H9 (cell line): Measurements from ENCODE around the gene DTNB. TPM values are rescaled to one million over a fixed set of nuclear protein-coding genes. Genes with fewer than 3 reads are reported as not detected.

Source experiments
- DNase-seq: peaks from one replicate; pipeline ENCODE4 v3.0.0-alpha.2; 2017
- H2AFZ ChIP-seq: one replicate; pipeline ENCODE4 v1.6.1; 2013; ENCODE audit warnings: mild to moderate bottlenecking, low read length, control low read depth, moderate library complexity
- H2AK5ac ChIP-seq: 2 replicates; pipeline ENCODE4 v1.6.1; 2013; ENCODE audit warnings: low read length, control low read depth, mixed read lengths; ENCODE audit not compliant: insufficient read length
- H2BK120ac ChIP-seq: one replicate; pipeline ENCODE4 v1.6.1; 2013; ENCODE audit warnings: low read depth, mild to moderate bottlenecking, low read length, control low read depth, inconsistent platforms; ENCODE audit not compliant: poor library complexity, severe bottlenecking
- H2BK12ac ChIP-seq: 2 replicates; pipeline ENCODE4 v1.6.1; 2013; ENCODE audit warnings: low read length, control low read depth, mixed read lengths, low read depth; ENCODE audit not compliant: insufficient read length
- H2BK15ac ChIP-seq: 2 replicates; pipeline ENCODE4 v1.6.1; 2013; ENCODE audit warnings: low read depth, low read length, control low read depth
- H2BK20ac ChIP-seq: one replicate; pipeline ENCODE4 v1.6.1; 2013; ENCODE audit warnings: low read depth, mild to moderate bottlenecking, low read length, control low read depth, inconsistent platforms; ENCODE audit not compliant: poor library complexity, severe bottlenecking
- H2BK5ac ChIP-seq: 2 replicates; pipeline ENCODE4 v1.6.1; 2013; ENCODE audit warnings: low read length, control low read depth, mixed read lengths; ENCODE audit not compliant: insufficient read length
- H3K14ac ChIP-seq: 2 replicates; pipeline ENCODE4 v1.6.1; 2013; ENCODE audit warnings: low read length, control low read depth; ENCODE audit not compliant: insufficient read depth
- H3K18ac ChIP-seq: 2 replicates; pipeline ENCODE4 v1.6.1; 2013; ENCODE audit warnings: low read depth, mild to moderate bottlenecking, mixed read lengths, low read length, control low read depth; ENCODE audit not compliant: insufficient read length
- H3K23ac ChIP-seq: 2 replicates; pipeline ENCODE4 v1.6.1; 2013; ENCODE audit warnings: low read length, control low read depth, mixed read lengths, low read depth; ENCODE audit not compliant: insufficient read length
- H3K23me2 ChIP-seq: 2 replicates; pipeline ENCODE4 v1.6.1; 2013; ENCODE audit warnings: low read depth, mild to moderate bottlenecking, mixed read lengths, low read length, control low read depth; ENCODE audit not compliant: insufficient read length, poor library complexity, severe bottlenecking
- H3K27ac ChIP-seq: 2 replicates; pipeline ENCODE4 v1.5.1; 2013; ENCODE audit warnings: low read length, control low read depth, mixed read lengths, low read depth; ENCODE audit not compliant: insufficient read length
- H3K27me3 ChIP-seq: 2 replicates; pipeline ENCODE4 v1.6.1; 2013; ENCODE audit warnings: low read length, control low read depth, inconsistent platforms; ENCODE audit not compliant: insufficient read depth
- H3K4ac ChIP-seq: 2 replicates; pipeline ENCODE4 v1.6.1; 2013; ENCODE audit warnings: low read depth, mild to moderate bottlenecking, control low read depth, inconsistent platforms, low read length, moderate library complexity
- H3K4me1 ChIP-seq: 2 replicates; pipeline ENCODE4 v1.6.1; 2013; ENCODE audit warnings: low read length, control low read depth, inconsistent platforms; ENCODE audit not compliant: insufficient read depth
- H3K4me2 ChIP-seq: 2 replicates; pipeline ENCODE4 v1.6.1; 2013; ENCODE audit warnings: low read length, control low read depth, mixed read lengths; ENCODE audit not compliant: insufficient read length, insufficient read depth
- H3K56ac ChIP-seq: 2 replicates; pipeline ENCODE4 v1.6.1; 2013; ENCODE audit warnings: low read depth, mild to moderate bottlenecking, mixed read lengths, low read length, control low read depth; ENCODE audit not compliant: insufficient read length
- H3K79me1 ChIP-seq: 2 replicates; pipeline ENCODE4 v1.6.1; 2013; ENCODE audit warnings: low read depth, mild to moderate bottlenecking, moderate library complexity, low read length, control low read depth, inconsistent platforms; ENCODE audit not compliant: insufficient read depth, poor library complexity, severe bottlenecking
- H3K79me2 ChIP-seq: 2 replicates; pipeline ENCODE4 v1.6.1; 2013; ENCODE audit warnings: low read length, control low read depth, inconsistent platforms; ENCODE audit not compliant: insufficient read depth
- H3K9ac ChIP-seq: 2 replicates; pipeline ENCODE4 v1.6.1; 2013; ENCODE audit warnings: low read length, control low read depth, mixed read lengths; ENCODE audit not compliant: insufficient read length; ENCODE audit errors: extremely low read depth
- H3K9me3 ChIP-seq: one replicate; pipeline ENCODE4 v1.6.1; 2013; ENCODE audit warnings: low read depth, low read length, inconsistent platforms; ENCODE audit not compliant: control insufficient read depth
- H3T11ph ChIP-seq: one replicate; pipeline ENCODE4 v1.6.1; 2013; ENCODE audit warnings: mild to moderate bottlenecking, low read length, control low read depth, inconsistent platforms
- H4K20me1 ChIP-seq: one replicate; pipeline ENCODE4 v1.6.1; 2013; ENCODE audit not compliant: control insufficient read depth, insufficient read length, insufficient read depth
- H4K5ac ChIP-seq: 2 replicates; pipeline ENCODE4 v1.6.1; 2013; ENCODE audit warnings: low read depth, mild to moderate bottlenecking, mixed read lengths, low read length, control low read depth; ENCODE audit not compliant: insufficient read length
- H4K8ac ChIP-seq: replicated peaks from 2 replicates; pipeline ENCODE4 v1.6.1; 2013; ENCODE audit warnings: low read length, control low read depth, mixed read lengths, low read depth; ENCODE audit not compliant: insufficient read length
- H4K91ac ChIP-seq: 2 replicates; pipeline ENCODE4 v1.6.1; 2013; ENCODE audit warnings: low read depth, mild to moderate bottlenecking, moderate library complexity, mixed read lengths, low read length, control low read depth; ENCODE audit not compliant: insufficient read length
- H3K27ac Mint-ChIP-seq, 3 experiments: 2 replicates in 2 of 3; 3 replicates in 1 of 3; pipeline ENCODE4 v1.8.0; 2020 to 2021; ENCODE audit warnings: mixed read lengths in 3 of 3, mild to moderate bottlenecking in 1 of 3, moderate library complexity in 1 of 3
- H3K27me3 Mint-ChIP-seq: 2 replicates; pipeline ENCODE4 v1.8.0; 2021; ENCODE audit warnings: low read depth, mild to moderate bottlenecking, moderate library complexity, mixed read lengths
- H3K36me3 Mint-ChIP-seq, 3 experiments: 2 replicates in 2 of 3; 3 replicates in 1 of 3; pipeline ENCODE4 v1.8.0; 2020 to 2021; ENCODE audit warnings: low read depth in 3 of 3, mixed read lengths in 3 of 3; ENCODE audit not compliant: insufficient read depth in 1 of 3
- H3K4me1 Mint-ChIP-seq, 2 experiments: 2 replicates each; pipeline ENCODE4 v1.8.0; 2020; ENCODE audit warnings: mixed read lengths in 2 of 2
- H3K4me3 Mint-ChIP-seq, 2 experiments: 2 replicates in 1 of 2; 3 replicates in 1 of 2; pipeline ENCODE4 v1.8.0; 2020 to 2021; ENCODE audit warnings: mild to moderate bottlenecking in 2 of 2, mixed read lengths in 2 of 2, moderate library complexity in 1 of 2
- H3K9me3 Mint-ChIP-seq, 2 experiments: 2 replicates in 1 of 2; 3 replicates in 1 of 2; pipeline ENCODE4 v1.8.0; 2020; ENCODE audit warnings: mild to moderate bottlenecking in 2 of 2, mixed read lengths in 2 of 2, moderate library complexity in 1 of 2
- CTCF ChIP-seq: fragments of 200-600 bp; sonication (generic); conservative IDR thresholded peaks from 3 replicates; pipeline ENCODE4 v1.8.0; 2021; ENCODE audit warnings: antibody characterized with exemption, mild to moderate bottlenecking
- WGBS: extraction: QIAGEN DNeasy Blood & Tissue Kit; methylation state at CpG from one replicate; pipeline ENCODE4 v1.1.7; 2013; ENCODE audit warnings: missing lambda C conversion rate, low lambda C conversion rate, mixed read lengths; ENCODE audit not compliant: insufficient read length; ENCODE audit errors: extremely low coverage; 5-methylcytosine and 5-hydroxymethylcytosine counted together
- total RNA-seq: library from RNA; stranded (reverse); gene quantifications from 2 replicates; pipeline ENCODE4 v1.2.1, GENCODE V29; 2021

Gene DTNB
- total RNA-seq, 1 experiment from 2014 or later = 26.7 TPM

GRCh38 chr2:25347846-25348245 lies 325.5 kb downstream of the DTNB start:
- no peak overlapping the region for H3K27ac Mint-ChIP-seq

More at GRCh38 chr2:25347846-25348245, 325.5 kb downstream of the DTNB start:
- no peak overlapping the region for H3T11ph ChIP-seq
- H4K5ac ChIP-seq = no peak overlapping the region
- no peaks in the 10 kb centered on the region for H3K4me1 ChIP-seq
- no peak overlapping the region for H4K8ac ChIP-seq
- no peaks in the 10 kb centered on the region for H3K79me1 ChIP-seq
- H3K4ac ChIP-seq = no peak overlapping the region
- peaks cover 58% of the 10 kb centered on the region for H3K27me3 Mint-ChIP-seq
- no peak overlapping the region for H3K56ac ChIP-seq
- H2BK5ac ChIP-seq = no peak overlapping the region
- no peak overlapping the region for H2BK20ac ChIP-seq
- H2BK15ac ChIP-seq = no peak overlapping the region
- H3K27me3 ChIP-seq = no peaks in the 10 kb centered on the region; the same call in 1 of the 2 replicates
- no peak overlapping the region for H3K9ac ChIP-seq
- no peak overlapping the region for H3K14ac ChIP-seq
- no peak overlapping the region for H3K18ac ChIP-seq
- H3K23ac ChIP-seq = no peak overlapping the region
- no CpG with 5 or more reads among the region's 2 CpGs for WGBS
- H2AK5ac ChIP-seq = no peak overlapping the region
- H3K9me3 Mint-ChIP-seq = no peaks in the 10 kb centered on the region
- no peak overlapping the region for H3K27ac ChIP-seq
- no peak for TF ChIP-seq CTCF
- H3K36me3 Mint-ChIP-seq = no peaks in the 10 kb centered on the region; a peak in 1 of 7 replicates
- no peak overlapping the region for H2BK12ac ChIP-seq
- no peak for DNase-seq
- H3K4me2 ChIP-seq = no peak overlapping the region
- no peaks in the 10 kb centered on the region for H3K9me3 ChIP-seq
- no peaks in the 10 kb centered on the region for H3K23me2 ChIP-seq
- no peak overlapping the region for H4K91ac ChIP-seq
- H3K4me1 Mint-ChIP-seq = peaks cover 6 to 8% of the 10 kb centered on the region in 2 experiments
- H3K79me2 ChIP-seq = no peaks in the 10 kb centered on the region
- no peak overlapping the region for H3K4me3 Mint-ChIP-seq
- no peaks in the 10 kb centered on the region for H4K20me1 ChIP-seq
- H2AFZ ChIP-seq = no peak overlapping the region
- H2BK120ac ChIP-seq = no peak overlapping the region
